A673 (cell line): ENCODE results near the gene VAMP4. TPM values are rescaled to one million over a fixed set of nuclear protein-coding genes. Genes with fewer than 3 reads are reported as not detected.

Source experiments
- BruUV-seq: library from RNA; stranded (reverse); fragments of 400-500 nt; replicated peaks from 2 replicates; lab custom pipeline; 2021; lab: Mats Ljungman, UMichigan
- CTCF ChIA-PET: fragments of 300-600 bp; sonication (Branson Sonifier 250); formaldehyde crosslinking; loops from one replicate; lab custom pipeline; 2022; ENCODE audit warnings: antibody characterized with exemption; lab: Charles Lee
- POLR2A ChIA-PET: fragments of 300-600 bp; sonication (Branson Sonifier 250); formaldehyde crosslinking; loops from one replicate; lab custom pipeline; 2022; ENCODE audit warnings: antibody characterized with exemption; ENCODE audit not compliant: low non-redundant PET; lab: Charles Lee
- DNase-seq: peaks from one replicate; pipeline ENCODE4 v3.0.0-alpha.2; 2015; ENCODE audit warnings: low spot score
- H3K27ac ChIP-seq: fragments of 200-600 bp; sonication (generic); 2 replicates; pipeline ENCODE4 v1.5.1; 2016; ENCODE audit warnings: mixed run types, low read depth, mild to moderate bottlenecking, mixed read lengths, antibody characterized with exemption, low read length; ENCODE audit not compliant: poor library complexity, severe bottlenecking
- H3K27me3 ChIP-seq: fragments of 200-600 bp; sonication (generic); replicated peaks from 2 replicates; pipeline ENCODE4 v1.6.1; 2017; ENCODE audit warnings: mixed run types, low read depth, mild to moderate bottlenecking, mixed read lengths, antibody characterized with exemption, low read length; ENCODE audit not compliant: insufficient read depth, poor library complexity
- H3K36me3 ChIP-seq: fragments of 200-600 bp; sonication (generic); 2 replicates; pipeline ENCODE4 v1.6.1; 2016; ENCODE audit warnings: mixed run types, mild to moderate bottlenecking, mixed read lengths, antibody characterized with exemption, low read length; ENCODE audit not compliant: insufficient read depth, poor library complexity, severe bottlenecking
- H3K4me1 ChIP-seq: fragments of 200-600 bp; sonication (generic); 2 replicates; pipeline ENCODE4 v1.6.1; 2017; ENCODE audit warnings: mixed run types, mild to moderate bottlenecking, mixed read lengths, antibody characterized with exemption, low read length; ENCODE audit not compliant: insufficient read depth, poor library complexity, severe bottlenecking
- H3K4me3 ChIP-seq: fragments of 200-600 bp; sonication (generic); 2 replicates; pipeline ENCODE4 v1.5.1; 2016; ENCODE audit warnings: low read depth, mixed run types, mild to moderate bottlenecking, mixed read lengths, low read length; ENCODE audit not compliant: poor library complexity, severe bottlenecking
- H3K9me3 ChIP-seq: fragments of 200-600 bp; sonication (generic); 2 replicates; pipeline ENCODE4 v1.6.1; 2016; ENCODE audit warnings: mixed run types, low read depth, mild to moderate bottlenecking, mixed read lengths, antibody characterized with exemption, low read length; ENCODE audit not compliant: poor library complexity, severe bottlenecking
- EZH2 ChIP-seq: fragments of 200-600 bp; sonication (generic); IDR thresholded peaks from 2 replicates; pipeline ENCODE4 v1.6.1; 2017; ENCODE audit warnings: borderline replicate concordance, low read depth, mild to moderate bottlenecking, mixed read lengths, antibody characterized with exemption, low read length; ENCODE audit not compliant: poor library complexity, severe bottlenecking
- intact Hi-C: fragments of 100-400 bp; cut with micrococcal nuclease; formaldehyde crosslinking; loops from one replicate; pipeline ENCODE4 v1.10.0; 2022; ENCODE audit not compliant: unreplicated experiment
- total RNA-seq: library from RNA; stranded (reverse); gene quantifications from 2 replicates; pipeline ENCODE4 v1.2.3, GENCODE V29; 2021
- TF ChIP-seq, protein P1 (sequence below): fragments of 300-800, 200-600 bp; sonication (generic); conservative IDR thresholded peaks from 2 replicates; pipeline ENCODE4 v1.5.1; 2017; ENCODE audit warnings: low read depth, mild to moderate bottlenecking, antibody characterized with exemption, low read length, moderate library complexity, mixed read lengths

VAMP4 gene
- total RNA-seq, 1 experiment from 2014 or later = 8.9 TPM

DNA sequence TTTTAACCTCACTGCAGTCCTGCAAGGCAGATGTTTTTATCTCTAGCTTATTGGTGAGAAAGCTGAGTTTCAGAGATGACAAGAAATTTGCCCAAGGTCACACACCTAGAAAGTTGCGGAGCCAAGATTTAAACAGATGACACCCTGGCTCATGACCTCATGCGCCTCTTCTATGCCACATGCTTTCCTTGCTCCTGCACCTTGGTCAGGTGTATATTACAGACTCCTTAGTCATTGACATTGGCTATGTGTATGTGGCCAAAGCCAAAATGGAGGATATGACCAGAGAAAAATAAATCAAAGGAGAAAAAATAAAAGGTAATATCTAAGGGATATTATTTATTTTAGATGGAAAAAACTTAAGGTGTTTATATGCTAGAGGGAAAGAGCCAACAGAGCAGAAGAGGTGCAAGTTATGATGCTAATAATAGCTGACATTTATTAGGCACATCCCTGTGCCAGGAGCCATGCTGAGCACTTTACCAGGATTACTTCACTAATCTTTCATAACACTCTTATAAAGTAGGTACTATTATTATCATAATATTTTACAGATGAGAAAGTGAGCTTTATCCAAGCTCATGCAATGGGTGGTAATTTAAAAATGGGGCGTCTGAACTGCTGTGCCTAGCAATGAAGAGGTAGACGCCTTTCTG, 75.6 kb downstream of the VAMP4 start:
- Histone ChIP-seq H3K4me1 (no peaks in the 10 kb centered on the region), H3K27ac (no peak overlapping the region), H3K9me3 (no peaks in the 10 kb centered on the region), H3K4me3 (no peak overlapping the region), H3K36me3 (no peaks in the 10 kb centered on the region), H3K27me3 (no peaks in the 10 kb centered on the region)
- TF ChIP-seq, protein P1, sequence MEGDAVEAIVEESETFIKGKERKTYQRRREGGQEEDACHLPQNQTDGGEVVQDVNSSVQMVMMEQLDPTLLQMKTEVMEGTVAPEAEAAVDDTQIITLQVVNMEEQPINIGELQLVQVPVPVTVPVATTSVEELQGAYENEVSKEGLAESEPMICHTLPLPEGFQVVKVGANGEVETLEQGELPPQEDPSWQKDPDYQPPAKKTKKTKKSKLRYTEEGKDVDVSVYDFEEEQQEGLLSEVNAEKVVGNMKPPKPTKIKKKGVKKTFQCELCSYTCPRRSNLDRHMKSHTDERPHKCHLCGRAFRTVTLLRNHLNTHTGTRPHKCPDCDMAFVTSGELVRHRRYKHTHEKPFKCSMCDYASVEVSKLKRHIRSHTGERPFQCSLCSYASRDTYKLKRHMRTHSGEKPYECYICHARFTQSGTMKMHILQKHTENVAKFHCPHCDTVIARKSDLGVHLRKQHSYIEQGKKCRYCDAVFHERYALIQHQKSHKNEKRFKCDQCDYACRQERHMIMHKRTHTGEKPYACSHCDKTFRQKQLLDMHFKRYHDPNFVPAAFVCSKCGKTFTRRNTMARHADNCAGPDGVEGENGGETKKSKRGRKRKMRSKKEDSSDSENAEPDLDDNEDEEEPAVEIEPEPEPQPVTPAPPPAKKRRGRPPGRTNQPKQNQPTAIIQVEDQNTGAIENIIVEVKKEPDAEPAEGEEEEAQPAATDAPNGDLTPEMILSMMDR = no peak
- no peak for TF ChIP-seq EZH2
- intact Hi-C loops = no loop called here
- no TSS peak for BruUV-seq
- ChIA-PET POLR2A (no interaction called here), CTCF (no interaction called here)
- no peak for DNase-seq

DNA sequence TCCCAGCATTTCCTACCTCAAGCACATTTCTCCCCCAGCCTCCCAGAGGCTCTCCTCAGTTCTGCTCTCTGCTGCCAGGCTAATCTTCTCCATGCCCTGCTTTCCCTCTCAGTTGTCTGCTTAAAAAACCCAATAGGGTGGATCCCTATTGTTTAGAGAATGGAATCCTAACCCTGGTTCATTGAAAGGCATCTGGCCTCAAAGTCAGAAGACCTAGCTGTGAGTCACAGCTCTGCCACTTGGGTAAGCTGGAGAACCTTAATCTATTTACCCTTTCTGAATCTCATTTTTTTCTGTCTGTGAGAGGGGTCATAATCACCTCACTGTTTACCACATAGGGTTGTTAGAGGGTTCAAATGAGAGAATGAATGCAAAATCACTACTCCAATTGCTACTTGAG, 76.9 kb downstream of the VAMP4 start:
- ChIA-PET CTCF (no interaction called here), POLR2A (no interaction called here)
- no TSS peak for BruUV-seq
- Histone ChIP-seq H3K36me3 (no peaks in the 10 kb centered on the region), H3K4me1 (no peaks in the 10 kb centered on the region), H3K4me3 (no peak overlapping the region), H3K9me3 (no peaks in the 10 kb centered on the region), H3K27me3 (no peaks in the 10 kb centered on the region), H3K27ac (no peak overlapping the region)
- intact Hi-C loops = no loop called here
- DNase-seq = no peak
- TF ChIP-seq, protein P1 = no peak
- TF ChIP-seq EZH2 = no peak

DNA sequence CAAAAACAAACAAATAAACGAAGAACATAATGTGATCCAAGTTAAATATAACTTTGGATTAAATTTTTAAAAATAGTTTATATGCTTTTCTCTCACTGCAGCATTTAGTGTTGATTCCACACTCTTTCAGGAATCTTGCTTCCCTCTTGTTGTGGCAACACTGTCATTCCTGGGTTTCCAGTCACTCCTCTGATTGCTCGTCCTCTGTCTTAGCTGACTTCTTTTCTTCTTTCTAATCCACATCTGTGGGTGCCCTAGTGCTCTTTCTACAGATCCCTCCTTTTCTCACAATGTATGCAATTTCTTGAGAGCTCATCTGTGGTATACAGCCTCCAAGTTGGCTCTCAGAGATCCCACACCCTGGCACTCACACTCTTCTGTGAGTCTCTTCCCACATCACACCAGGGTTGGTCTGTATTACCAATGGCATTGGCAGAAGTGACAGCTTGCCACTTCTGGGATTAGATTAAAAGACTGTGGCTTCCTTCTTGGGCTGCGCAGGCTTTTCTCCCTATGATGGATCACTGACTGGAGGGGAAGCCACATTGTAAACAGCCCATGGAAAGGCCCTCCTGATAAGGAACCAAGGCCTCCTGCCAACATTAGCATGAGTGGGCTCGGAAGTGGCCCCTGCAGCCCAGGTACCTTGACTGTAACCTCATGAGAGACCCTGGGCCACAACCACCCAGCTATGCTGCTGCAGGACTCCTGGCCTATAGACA, 77.8 kb downstream of the VAMP4 start:
- POLR2A ChIA-PET = no interaction called here
- CTCF ChIA-PET = no interaction called here

More for the DNA sequence above, 77.8 kb downstream of the VAMP4 start:
- no peak overlapping the region for H3K4me3 ChIP-seq
- no TSS peak for BruUV-seq
- H3K4me1 ChIP-seq = no peaks in the 10 kb centered on the region
- DNase-seq = no peak
- intact Hi-C loops = no loop called here
- no peak for TF ChIP-seq EZH2
- TF ChIP-seq, protein P1 = no peak
- no peaks in the 10 kb centered on the region for H3K27me3 ChIP-seq
- H3K9me3 ChIP-seq = no peaks in the 10 kb centered on the region
- no peak overlapping the region for H3K27ac ChIP-seq
- H3K36me3 ChIP-seq = no peaks in the 10 kb centered on the region
